SK-N-SH (cell line): ENCODE data around the gene NBEA. TPM values are rescaled to one million over a fixed set of nuclear protein-coding genes. Genes with fewer than 3 reads are reported as not detected.

Source experiments
- CTCF ChIA-PET: fragments of 300-600, 350-600 bp; formaldehyde crosslinking; extraction: SDS; loops from one replicate; lab custom pipeline; 2021; lab: Yijun Ruan, JAX
- POLR2A ChIA-PET: fragments of 350-600 bp; sonication (Branson Sonifier 250); formaldehyde crosslinking; extraction: SDS; loops from one replicate; lab custom pipeline; 2020; ENCODE audit warnings: antibody characterized with exemption, inconsistent platforms; lab: Yijun Ruan, JAX
- DNase-seq: peaks from one replicate; pipeline ENCODE4 v3.0.0; 2012
- H2AFZ ChIP-seq: fragments of 200-600 bp; sonication (generic); 2 replicates; pipeline ENCODE4 v1.8.1; 2016; ENCODE audit warnings: antibody characterized with exemption, mild to moderate bottlenecking, low read depth
- H3F3A ChIP-seq: fragments of 200-600 bp; sonication (generic); replicated peaks from 2 replicates; pipeline ENCODE3; 2016; ENCODE audit warnings: antibody characterized with exemption, mild to moderate bottlenecking; ENCODE audit not compliant: insufficient read depth
- H3K27ac ChIP-seq, 2 experiments: fragments of 200-500 bp in 1 of 2; fragments of 200-600 bp in 1 of 2; sonication (Bioruptor generic) in 1 of 2; sonication (generic), shearing (Covaris generic) in 1 of 2; 2 replicates each; pipeline versions ENCODE4 v1.5.1 to v1.6.1; 2014 to 2016; ENCODE audit warnings: low read depth in 2 of 2, inconsistent platforms in 1 of 2, low read length in 1 of 2, mild to moderate bottlenecking in 1 of 2, mixed read lengths in 1 of 2
- H3K27me3 ChIP-seq: fragments of 200-600 bp; sonication (generic), shearing (Covaris generic); 2 replicates; pipeline ENCODE4 v1.6.1; 2016; ENCODE audit warnings: mixed run types; ENCODE audit not compliant: insufficient read depth
- H3K36me3 ChIP-seq, 2 experiments: fragments of 200-500 bp in 1 of 2; fragments of 200-600 bp in 1 of 2; sonication (Bioruptor generic) in 1 of 2; sonication (generic) in 1 of 2; replicated peaks in 1 of 2; 2 replicates each; pipeline versions ENCODE3 to v1.5.1; 2014 to 2016; ENCODE audit warnings: low read length in 1 of 2, mild to moderate bottlenecking in 1 of 2; ENCODE audit not compliant: insufficient read depth in 2 of 2, control insufficient read depth in 1 of 2
- H3K4me1 ChIP-seq, 2 experiments: fragments of 200-500 bp in 1 of 2; fragments of 200-600 bp in 1 of 2; sonication (Bioruptor generic) in 1 of 2; sonication (generic), shearing (Covaris generic) in 1 of 2; 2 replicates each; pipeline versions ENCODE4 v1.5.1 to v1.6.1; 2014 to 2016; ENCODE audit warnings: low read depth in 1 of 2, low read length in 1 of 2, mixed run types in 1 of 2; ENCODE audit not compliant: insufficient read depth in 2 of 2, control insufficient read depth in 1 of 2
- H3K4me2 ChIP-seq: fragments of 200-600 bp; sonication (generic), shearing (Covaris generic); 2 replicates; pipeline ENCODE4 v1.6.1; 2017; ENCODE audit warnings: mixed run types
- H3K4me3 ChIP-seq, 2 experiments: fragments of 200-500 bp in 1 of 2; fragments of 200-600 bp in 1 of 2; sonication (Bioruptor generic) in 1 of 2; sonication (generic), shearing (Covaris generic) in 1 of 2; 2 replicates each; pipeline versions ENCODE4 v1.5.1 to v1.8.1; 2014 to 2016; ENCODE audit warnings: low read depth in 2 of 2, inconsistent platforms in 1 of 2, low read length in 1 of 2, mild to moderate bottlenecking in 1 of 2, mixed read lengths in 1 of 2, moderate library complexity in 1 of 2
- H3K79me2 ChIP-seq: fragments of 200-600 bp; sonication (generic); 2 replicates; pipeline ENCODE4 v1.8.1; 2017; ENCODE audit warnings: mild to moderate bottlenecking; ENCODE audit not compliant: insufficient read depth
- H3K9ac ChIP-seq: fragments of 200-600 bp; sonication (generic); 2 replicates; pipeline ENCODE4 v1.6.1; 2017; ENCODE audit warnings: mixed run types
- H3K9me2 ChIP-seq: fragments of 200-600 bp; sonication (generic); 2 replicates; pipeline ENCODE4 v1.6.1; 2017; ENCODE audit warnings: mixed run types
- H3K9me3 ChIP-seq: fragments of 200-600 bp; sonication (generic); 2 replicates; pipeline ENCODE4 v1.6.1; 2017; ENCODE audit warnings: mixed run types, mild to moderate bottlenecking, moderate library complexity
- H4K20me1 ChIP-seq: fragments of 200-600 bp; sonication (generic); 2 replicates; pipeline ENCODE4 v1.6.1; 2017; ENCODE audit warnings: mild to moderate bottlenecking, mixed run types; ENCODE audit not compliant: insufficient read depth
- CHD2 ChIP-seq: fragments of 150-350 bp; IDR thresholded peaks from 2 replicates; pipeline ENCODE4 v1.6.1; 2018; ENCODE audit warnings: low read length; ENCODE audit not compliant: partially characterized antibody
- ELF1 ChIP-seq: IDR thresholded peaks from 2 replicates; pipeline ENCODE4 v1.4.0; 2012
- EP300 ChIP-seq, 2 experiments: IDR thresholded peaks; 2 replicates each; pipeline versions ENCODE4 v1.4.0 to v1.6.1; 2012; ENCODE audit warnings: borderline replicate concordance in 1 of 2, low read depth in 1 of 2, low read length in 1 of 2
- EZH2phosphoT487 ChIP-seq: fragments of 200-600 bp; sonication (generic); IDR thresholded peaks from 2 replicates; pipeline ENCODE4 v1.6.1; 2017; ENCODE audit warnings: low read depth, mixed run types, mild to moderate bottlenecking, antibody characterized with exemption, moderate library complexity, borderline replicate concordance
- FOSL2 ChIP-seq: IDR thresholded peaks from 2 replicates; pipeline ENCODE4 v1.4.0; 2012; ENCODE audit warnings: low read depth, mild to moderate bottlenecking, moderate library complexity, borderline replicate concordance
- FOXJ3 ChIP-seq: sonication (generic); formaldehyde crosslinking; IDR thresholded peaks from 2 replicates; pipeline ENCODE4 v1.5.1; 2020; ENCODE audit warnings: mild to moderate bottlenecking, missing genetic modification reagents
- FOXM1 ChIP-seq: IDR thresholded peaks from 2 replicates; pipeline ENCODE4 v1.4.0; 2012; ENCODE audit warnings: low read depth, mild to moderate bottlenecking
- GABPA ChIP-seq: IDR thresholded peaks from 2 replicates; pipeline ENCODE4 v1.4.0; 2012; ENCODE audit warnings: low read depth, mild to moderate bottlenecking
- GATA2 ChIP-seq: sonication (generic); formaldehyde crosslinking; IDR thresholded peaks from 2 replicates; pipeline ENCODE4 v1.5.0; 2020; ENCODE audit warnings: mild to moderate bottlenecking, missing genetic modification reagents
- MXI1 ChIP-seq: IDR thresholded peaks from 2 replicates; pipeline ENCODE4 v1.6.1; 2012; ENCODE audit warnings: mild to moderate bottlenecking, low read depth, low read length, improper control_type of control experiment
- NRF1 ChIP-seq: IDR thresholded peaks from 2 replicates; pipeline ENCODE4 v1.6.1; 2012; ENCODE audit warnings: low read depth, mild to moderate bottlenecking, low read length
- RAD21 ChIP-seq: IDR thresholded peaks from 2 replicates; pipeline ENCODE4 v1.6.1; 2012; ENCODE audit warnings: mild to moderate bottlenecking, low read length
- RCOR1 ChIP-seq: fragments of 150-350 bp; IDR thresholded peaks from 2 replicates; pipeline ENCODE4 v1.6.1; 2017; ENCODE audit warnings: antibody characterized with exemption, low read length
- RFX5 ChIP-seq: IDR thresholded peaks from 2 replicates; pipeline ENCODE4 v1.6.1; 2012; ENCODE audit warnings: mild to moderate bottlenecking, improper control_type of control experiment, low read length
- SIN3A ChIP-seq: IDR thresholded peaks from 2 replicates; pipeline ENCODE4 v1.6.1; 2012; ENCODE audit warnings: low read depth, mild to moderate bottlenecking, low read length, moderate library complexity, borderline replicate concordance
- YY1 ChIP-seq: IDR thresholded peaks from 2 replicates; pipeline ENCODE4 v1.4.0; 2012; ENCODE audit warnings: low read depth, mild to moderate bottlenecking
- WGBS: methylation state at CpG from one replicate; pipeline ENCODE4 v1.1.6; 2017; ENCODE audit warnings: low lambda C conversion rate; 5-methylcytosine and 5-hydroxymethylcytosine counted together
- polyA plus RNA-seq, 3 experiments: library from polyadenylated mRNA; depleted of rRNA; stranded (reverse); fragments of >200 nt; gene quantifications; 2 replicates each; pipeline ENCODE4 v1.2.3, GENCODE V29; 2012
- TF ChIP-seq, protein P1 (sequence below): IDR thresholded peaks from 2 replicates; pipeline ENCODE4; 2012
- TF ChIP-seq, protein P2 (sequence below): fragments of 150-350 bp; IDR thresholded peaks from 2 replicates; pipeline ENCODE4 v1.6.1; 2017; ENCODE audit warnings: antibody characterized with exemption, low read length, low read depth, borderline replicate concordance
- TF ChIP-seq, protein P3 (sequence below): IDR thresholded peaks from 2 replicates; pipeline ENCODE4 v1.4.0; 2012; ENCODE audit warnings: low read depth, borderline replicate concordance
- TF ChIP-seq, protein P4 (sequence below): fragments of 150-350 bp; IDR thresholded peaks from 2 replicates; pipeline ENCODE4 v1.6.1; 2016; ENCODE audit warnings: mild to moderate bottlenecking, low read depth, low read length

Gene NBEA
- polyA plus RNA-seq, 1 of the 3 experiments (the other 2 are of a cell fraction), result 12.3 TPM

DNA sequence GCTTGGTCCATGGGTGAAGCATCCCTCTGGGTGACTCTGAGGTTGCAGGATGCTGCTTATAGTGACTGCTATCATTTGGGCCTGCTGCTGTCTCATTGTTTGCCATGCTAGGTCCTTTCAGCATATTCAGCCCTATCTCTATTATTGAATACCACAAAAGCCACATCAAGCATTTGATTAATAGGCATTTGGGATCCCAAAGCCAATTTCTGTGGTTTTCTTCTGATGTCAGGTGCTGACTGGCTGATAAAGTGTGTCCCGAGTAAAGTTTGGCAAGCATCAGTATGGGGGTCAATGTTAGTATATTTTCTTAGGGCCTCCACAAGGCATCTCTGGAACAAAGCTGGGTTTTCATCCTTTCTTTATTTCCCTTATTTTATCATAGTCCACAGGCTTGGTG is 204.6 kb downstream of the NBEA start:
- H3K79me2 ChIP-seq, result no peaks in the 10 kb centered on the region
- H3K4me1 ChIP-seq, result no peaks in the 10 kb centered on the region; a peak in 2 of 4 replicates
- no peak for DNase-seq
- no peaks in the 10 kb centered on the region for H3K27me3 ChIP-seq
- no peaks in the 10 kb centered on the region for H3F3A ChIP-seq
- no peak overlapping the region for H2AFZ ChIP-seq
- no peak overlapping the region for H3K9ac ChIP-seq
- ChIA-PET CTCF (no interaction called here), POLR2A (no interaction called here)
- no peaks in the 10 kb centered on the region for H3K9me3 ChIP-seq
- no peak overlapping the region for H3K27ac ChIP-seq
- no peak overlapping the region for H3K4me2 ChIP-seq
- H4K20me1 ChIP-seq, result no peaks in the 10 kb centered on the region
- no peaks in the 10 kb centered on the region for H3K9me2 ChIP-seq
- 93% methylated on average over 1 of the region's 1 CpG for WGBS
- TF ChIP-seq RAD21 (no peak), SIN3A (no peak), FOXM1 (no peak), MXI1 (no peak), YY1 (no peak), CHD2 (no peak), FOXJ3 (CRISPR knock-in tag) (no peak), EP300 (IDR thresholded peaks at IDR 0.05; ENCODE audit: borderline replicate concordance in 1 of 2, low read depth in 1 of 2, low read length in 1 of 2) (no peak), FOSL2 (no peak), EZH2phosphoT487 (no peak), GABPA (no peak), GATA2 (CRISPR knock-in tag) (no peak), RFX5 (no peak), RCOR1 (no peak), NRF1 (no peak), ELF1 (no peak)
- TF ChIP-seq, protein P1, sequence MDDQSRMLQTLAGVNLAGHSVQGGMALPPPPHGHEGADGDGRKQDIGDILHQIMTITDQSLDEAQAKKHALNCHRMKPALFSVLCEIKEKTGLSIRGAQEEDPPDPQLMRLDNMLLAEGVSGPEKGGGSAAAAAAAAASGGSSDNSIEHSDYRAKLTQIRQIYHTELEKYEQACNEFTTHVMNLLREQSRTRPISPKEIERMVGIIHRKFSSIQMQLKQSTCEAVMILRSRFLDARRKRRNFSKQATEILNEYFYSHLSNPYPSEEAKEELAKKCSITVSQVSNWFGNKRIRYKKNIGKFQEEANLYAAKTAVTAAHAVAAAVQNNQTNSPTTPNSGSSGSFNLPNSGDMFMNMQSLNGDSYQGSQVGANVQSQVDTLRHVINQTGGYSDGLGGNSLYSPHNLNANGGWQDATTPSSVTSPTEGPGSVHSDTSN, result no peak
- TF ChIP-seq, protein P2, sequence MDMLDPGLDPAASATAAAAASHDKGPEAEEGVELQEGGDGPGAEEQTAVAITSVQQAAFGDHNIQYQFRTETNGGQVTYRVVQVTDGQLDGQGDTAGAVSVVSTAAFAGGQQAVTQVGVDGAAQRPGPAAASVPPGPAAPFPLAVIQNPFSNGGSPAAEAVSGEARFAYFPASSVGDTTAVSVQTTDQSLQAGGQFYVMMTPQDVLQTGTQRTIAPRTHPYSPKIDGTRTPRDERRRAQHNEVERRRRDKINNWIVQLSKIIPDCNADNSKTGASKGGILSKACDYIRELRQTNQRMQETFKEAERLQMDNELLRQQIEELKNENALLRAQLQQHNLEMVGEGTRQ, result no peak
- TF ChIP-seq, protein P3, sequence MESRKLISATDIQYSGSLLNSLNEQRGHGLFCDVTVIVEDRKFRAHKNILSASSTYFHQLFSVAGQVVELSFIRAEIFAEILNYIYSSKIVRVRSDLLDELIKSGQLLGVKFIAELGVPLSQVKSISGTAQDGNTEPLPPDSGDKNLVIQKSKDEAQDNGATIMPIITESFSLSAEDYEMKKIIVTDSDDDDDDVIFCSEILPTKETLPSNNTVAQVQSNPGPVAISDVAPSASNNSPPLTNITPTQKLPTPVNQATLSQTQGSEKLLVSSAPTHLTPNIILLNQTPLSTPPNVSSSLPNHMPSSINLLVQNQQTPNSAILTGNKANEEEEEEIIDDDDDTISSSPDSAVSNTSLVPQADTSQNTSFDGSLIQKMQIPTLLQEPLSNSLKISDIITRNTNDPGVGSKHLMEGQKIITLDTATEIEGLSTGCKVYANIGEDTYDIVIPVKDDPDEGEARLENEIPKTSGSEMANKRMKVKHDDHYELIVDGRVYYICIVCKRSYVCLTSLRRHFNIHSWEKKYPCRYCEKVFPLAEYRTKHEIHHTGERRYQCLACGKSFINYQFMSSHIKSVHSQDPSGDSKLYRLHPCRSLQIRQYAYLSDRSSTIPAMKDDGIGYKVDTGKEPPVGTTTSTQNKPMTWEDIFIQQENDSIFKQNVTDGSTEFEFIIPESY, result no peak
- TF ChIP-seq, protein P4, sequence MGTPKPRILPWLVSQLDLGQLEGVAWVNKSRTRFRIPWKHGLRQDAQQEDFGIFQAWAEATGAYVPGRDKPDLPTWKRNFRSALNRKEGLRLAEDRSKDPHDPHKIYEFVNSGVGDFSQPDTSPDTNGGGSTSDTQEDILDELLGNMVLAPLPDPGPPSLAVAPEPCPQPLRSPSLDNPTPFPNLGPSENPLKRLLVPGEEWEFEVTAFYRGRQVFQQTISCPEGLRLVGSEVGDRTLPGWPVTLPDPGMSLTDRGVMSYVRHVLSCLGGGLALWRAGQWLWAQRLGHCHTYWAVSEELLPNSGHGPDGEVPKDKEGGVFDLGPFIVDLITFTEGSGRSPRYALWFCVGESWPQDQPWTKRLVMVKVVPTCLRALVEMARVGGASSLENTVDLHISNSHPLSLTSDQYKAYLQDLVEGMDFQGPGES, result no peak
- peaks cover 2 to 10% of the 10 kb centered on the region in 2 experiments for H3K36me3 ChIP-seq
- H3K4me3 ChIP-seq, result no peak overlapping the region
